Measurements from ENCODE around the gene RGMA. TPM values are rescaled to one million over a fixed set of nuclear protein-coding genes. Genes with fewer than 3 reads are reported as not detected.

RGMA gene
- total RNA-seq, 4 donors from 2014 or later: 3.6 to 57.1 (median 25.1) TPM

- Histone ChIP-seq H3K36me3 (no peaks in the 10 kb centered on the region), H3K9me3 (no peaks in the 10 kb centered on the region), H3K4me1 (no peaks in the 10 kb centered on the region), H3K27ac (no peak overlapping the region), H3K4me3 (no peak overlapping the region), H3K27me3 (no peaks in the 10 kb centered on the region)
- DNase-seq: no peak
- intact Hi-C loops (cut with DNase I; ENCODE audit: low total_unique reads): no loop called here
- no peak for TF ChIP-seq CTCF (IDR thresholded peaks at IDR 0.05)
- TF ChIP-seq POLR2A (IDR thresholded peaks at IDR 0.05): no peak
Measured at GRCh38 chr15:93046721-93047120, 42.3 kb downstream of the RGMA start.

GRCh38 chr15:93046120-93046519 is 42.9 kb downstream of the RGMA start:
- no peak for DNase-seq
- Histone ChIP-seq H3K4me3 (no peak overlapping the region), H3K27ac (no peak overlapping the region), H3K27me3 (no peaks in the 10 kb centered on the region), H3K9me3 (no peaks in the 10 kb centered on the region), H3K4me1 (no peaks in the 10 kb centered on the region), H3K36me3 (no peaks in the 10 kb centered on the region)
- intact Hi-C loops (cut with DNase I; ENCODE audit: low total_unique reads): no loop called here
- TF ChIP-seq CTCF (IDR thresholded peaks at IDR 0.05): no peak
- no peak for TF ChIP-seq POLR2A (IDR thresholded peaks at IDR 0.05)

- H3K4me1 ChIP-seq: no peaks in the 10 kb centered on the region
- TF ChIP-seq POLR2A (IDR thresholded peaks at IDR 0.05): no peak
- TF ChIP-seq CTCF (IDR thresholded peaks at IDR 0.05): no peak
- no peak overlapping the region for H3K4me3 ChIP-seq
- intact Hi-C loops (cut with DNase I; ENCODE audit: low total_unique reads): no loop called here
- no peak for DNase-seq
- H3K36me3 ChIP-seq: no peaks in the 10 kb centered on the region
- H3K9me3 ChIP-seq: no peaks in the 10 kb centered on the region
- H3K27ac ChIP-seq: no peak overlapping the region
- H3K27me3 ChIP-seq: no peaks in the 10 kb centered on the region
Measured at GRCh38 chr15:93045191-93045785, 43.7 kb downstream of the RGMA start.

GRCh38 chr15:93044301-93045190 is 44.5 kb downstream of the RGMA start:
- DNase-seq: no peak
- no peak overlapping the region for H3K4me3 ChIP-seq
- H3K9me3 ChIP-seq: no peaks in the 10 kb centered on the region
- H3K4me1 ChIP-seq: no peaks in the 10 kb centered on the region
- H3K36me3 ChIP-seq: no peaks in the 10 kb centered on the region
- TF ChIP-seq POLR2A (IDR thresholded peaks at IDR 0.05) (no peak), CTCF (IDR thresholded peaks at IDR 0.05) (no peak)
- intact Hi-C loops (cut with DNase I; ENCODE audit: low total_unique reads): no loop called here
- no peaks in the 10 kb centered on the region for H3K27me3 ChIP-seq
- no peak overlapping the region for H3K27ac ChIP-seq

- TF ChIP-seq POLR2A (IDR thresholded peaks at IDR 0.05) (no peak), CTCF (IDR thresholded peaks at IDR 0.05) (no peak)
- intact Hi-C loops (cut with DNase I; ENCODE audit: low total_unique reads): no loop called here
- Histone ChIP-seq H3K27me3 (no peaks in the 10 kb centered on the region), H3K27ac (no peak overlapping the region), H3K36me3 (no peaks in the 10 kb centered on the region), H3K4me1 (no peaks in the 10 kb centered on the region), H3K4me3 (no peak overlapping the region), H3K9me3 (no peaks in the 10 kb centered on the region)
- no peak for DNase-seq
Measured at GRCh38 chr15:93043621-93044300, 45.2 kb downstream of the RGMA start.
